GM12865 (cell line): ENCODE results near the gene KCTD3.

ENCODE experiments used
- DNase-seq: peaks from one replicate; pipeline ENCODE4 v3.0.0; 2010; ENCODE audit warnings: low read depth
- H3K4me3 ChIP-seq: 2 replicates; pipeline ENCODE4 v1.5.1; 2011; ENCODE audit warnings: mild to moderate bottlenecking, low read depth, low read length, control low read depth
- CTCF ChIP-seq: IDR thresholded peaks from 2 replicates; pipeline ENCODE4 v1.5.1; 2011; ENCODE audit warnings: low read length, control low read depth, low read depth, inconsistent platforms; ENCODE audit not compliant: insufficient read depth; ENCODE audit errors: missing control alignments

The KCTD3 gene

GRCh38 chr1:215566556-215567490 is at the start of gene KCTD3:
KCTD3 (plus strand) TSS chr1:215567304; CDS start chr1:215567686, 382 bp downstream.
- peak within 1 kb of the TSS; percentile 85 for H3K4me3 ChIP-seq
- DNase-seq = peak; percentile 77
- TF ChIP-seq CTCF = no peak

- no peak for DNase-seq
- TF ChIP-seq CTCF = no peak
- H3K4me3 ChIP-seq = no peak overlapping the region
Measured at GRCh38 chr1:215517441-215517891, 49.6 kb upstream of the KCTD3 start.

DNA sequence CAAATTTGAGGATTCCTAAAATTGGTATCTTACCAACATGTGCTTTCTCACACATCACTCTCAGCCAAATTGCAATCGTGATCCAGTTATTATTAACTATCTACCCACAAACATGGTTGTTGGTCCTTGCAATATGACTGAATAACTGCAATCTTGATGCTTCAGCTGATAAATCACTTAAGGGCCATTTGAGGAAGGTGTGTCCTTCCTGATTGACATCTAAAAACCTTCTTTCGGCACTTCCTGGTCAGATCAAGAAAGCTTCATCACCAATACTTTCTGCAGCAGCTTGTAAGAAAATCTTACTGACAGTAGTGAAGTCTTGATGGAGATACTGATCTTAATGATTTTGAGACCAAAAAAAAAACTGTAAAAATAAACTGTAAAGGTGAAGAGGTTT is 48.5 kb upstream of the KCTD3 start:
- TF ChIP-seq CTCF = no peak
- no peak overlapping the region for H3K4me3 ChIP-seq
- no peak for DNase-seq

DNA sequence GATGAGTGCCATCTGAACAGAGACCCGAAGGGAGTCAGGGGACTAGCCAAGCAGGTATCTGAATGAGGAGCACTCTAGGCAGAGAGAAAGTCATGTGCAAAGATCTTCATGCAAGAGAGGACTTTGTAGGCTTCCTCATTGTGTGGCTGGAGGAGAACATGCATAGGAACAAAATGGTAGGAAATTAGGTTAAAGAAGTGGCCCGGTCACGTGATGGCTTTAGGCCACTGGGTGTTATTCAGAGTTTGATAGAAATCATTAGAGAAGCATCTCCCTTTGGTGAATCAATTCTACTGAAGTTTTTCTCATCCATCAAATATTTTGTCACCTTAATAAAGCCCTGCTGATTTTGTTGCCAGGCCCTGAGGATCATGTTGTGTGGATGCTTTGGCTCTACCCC is 45.8 kb upstream of the KCTD3 start:
- no peak overlapping the region for H3K4me3 ChIP-seq
- no peak for TF ChIP-seq CTCF
- DNase-seq = no peak

DNA sequence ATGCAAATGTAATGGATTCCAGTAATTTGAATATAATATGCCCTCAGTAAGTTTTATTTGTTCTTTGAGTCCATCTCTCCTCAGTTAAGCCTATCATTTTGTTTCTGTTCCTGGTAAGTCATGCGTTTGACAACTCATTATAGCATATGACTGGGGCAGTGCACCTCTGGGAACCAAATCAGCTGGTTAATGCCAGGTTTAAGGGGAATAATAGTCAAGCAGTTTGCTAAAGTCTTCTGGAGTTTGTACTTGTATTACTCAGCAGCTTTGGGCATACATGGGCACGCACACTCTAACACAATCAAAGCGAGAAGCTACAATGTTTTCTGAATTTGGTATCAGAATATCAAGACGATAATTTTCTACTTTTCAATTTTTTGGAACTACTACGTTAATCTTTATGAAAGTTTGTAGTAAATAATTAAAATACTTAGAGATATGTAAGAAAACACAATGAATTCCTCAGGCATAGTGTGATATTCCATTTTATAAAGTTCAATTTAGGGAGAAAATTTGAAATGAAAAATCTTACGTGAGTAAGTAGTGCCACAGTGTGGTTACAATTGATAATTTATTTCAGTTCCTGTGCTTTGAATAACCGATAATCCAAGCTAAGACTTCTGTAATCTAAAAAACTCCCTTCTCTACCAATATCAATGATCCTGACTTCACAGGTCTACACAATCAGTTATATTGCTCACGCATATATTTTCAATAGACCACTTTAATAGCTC is 43.8 kb upstream of the KCTD3 start:
- H3K4me3 ChIP-seq = no peak overlapping the region
- no peak for DNase-seq
- TF ChIP-seq CTCF = no peak

DNA sequence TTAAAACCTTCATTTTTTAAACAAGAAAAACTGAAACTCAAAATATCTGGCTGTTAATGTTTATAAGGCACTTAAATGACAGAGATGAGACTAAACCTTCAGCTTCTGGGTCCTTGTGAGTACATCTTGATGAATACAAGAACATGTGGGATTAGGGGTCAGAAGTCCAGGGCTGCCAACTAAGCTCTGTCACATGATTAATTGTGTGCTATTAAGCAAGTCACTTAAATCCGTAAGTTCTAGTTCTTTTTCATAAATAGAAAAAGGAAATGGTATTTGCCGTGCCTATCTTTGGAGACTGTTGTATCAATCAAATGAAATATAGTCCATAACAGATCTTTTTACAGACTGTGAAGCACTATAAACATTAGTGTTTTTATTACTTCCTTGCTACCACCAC is 43.2 kb upstream of the KCTD3 start:
- TF ChIP-seq CTCF = no peak
- DNase-seq = no peak
- no peak overlapping the region for H3K4me3 ChIP-seq
